Ectodermal cell (in vitro differentiated cells): Measurements from ENCODE around the gene PTPRN2. TPM values are rescaled to one million over a fixed set of nuclear protein-coding genes. Genes with fewer than 3 reads are reported as not detected.
"Not testable (repeated sequence)": the region's sequence is repeated elsewhere in the genome, so short reads cannot be mapped to it uniquely, and the experiment has no call there.

Source experiments
- H3K27ac ChIP-seq: 2 replicates; pipeline ENCODE4 v1.7.0; 2013; ENCODE audit warnings: mild to moderate bottlenecking, low read depth, low read length; ENCODE audit not compliant: insufficient read depth, poor library complexity, severe bottlenecking
- H3K27me3 ChIP-seq: 2 replicates; pipeline ENCODE4 v1.7.0; 2013; ENCODE audit warnings: mild to moderate bottlenecking, low read length; ENCODE audit not compliant: insufficient read depth, control insufficient read depth, poor library complexity, severe bottlenecking
- H3K36me3 ChIP-seq: one replicate; pipeline ENCODE4 v1.7.0; 2013; ENCODE audit warnings: low read length; ENCODE audit not compliant: control insufficient read depth, insufficient read depth
- H3K4me1 ChIP-seq: one replicate; pipeline ENCODE4 v1.7.0; 2013; ENCODE audit warnings: low read length; ENCODE audit not compliant: control insufficient read depth, insufficient read depth
- H3K4me3 ChIP-seq: 2 replicates; pipeline ENCODE4 v1.7.0; 2013; ENCODE audit warnings: low read depth, low read length, control low read depth; ENCODE audit not compliant: insufficient read depth
- H3K9me3 ChIP-seq: 2 replicates; pipeline ENCODE4 v1.7.0; 2013; ENCODE audit warnings: mild to moderate bottlenecking, low read length, moderate library complexity; ENCODE audit not compliant: control insufficient read depth
- WGBS, 2 experiments: methylation state at CpG; one replicate each; pipeline ENCODE4 v1.1.7; 2013; ENCODE audit warnings: missing lambda C conversion rate in 2 of 2; 5-methylcytosine and 5-hydroxymethylcytosine counted together
- polyA plus RNA-seq, 4 experiments: library from polyadenylated mRNA; stranded (reverse); fragments of 50-300 nt; gene quantifications; one replicate each; pipeline ENCODE4 v1.2.3, GENCODE V29; 2013

Gene PTPRN2
- 0.30 TPM for polyA plus RNA-seq (2013, experiment 1 of 4)
- 0.27 TPM for polyA plus RNA-seq (2013, experiment 2 of 4)
- polyA plus RNA-seq (2013, experiment 3 of 4): 0.21 TPM
- polyA plus RNA-seq (2013, experiment 4 of 4): 0.69 TPM

- Histone ChIP-seq H3K9me3 (peaks cover 2% of the 10 kb centered on the region), H3K36me3 (no peaks in the 10 kb centered on the region), H3K27ac (no peak within 1 kb of the TSS), H3K4me3 (no peak within 1 kb of the TSS), H3K4me1 (no peaks in the 10 kb centered on the region), H3K27me3 (peaks cover 6% of the 10 kb centered on the region)
- WGBS, 2 experiments: 61 to 67% methylated on average over 85 to 98 of the region's 110 CpGs
These were observed at the start of gene PTPRN2 for GRCh38 chr7:158587162-158588084. Gene PTPRN2 (minus strand): TSS chr7:158587823.

GRCh38 chr7:158633055-158633956 lies 45.7 kb upstream of the PTPRN2 start:
- H3K36me3 ChIP-seq: peaks cover 19% of the 10 kb centered on the region
- no peaks in the 10 kb centered on the region for H3K4me1 ChIP-seq
- H3K27me3 ChIP-seq: no peaks in the 10 kb centered on the region
- 94% methylated on average over 11 of the region's 11 CpGs for WGBS, 2 experiments
- H3K4me3 ChIP-seq: no peak overlapping the region
- H3K27ac ChIP-seq: no peak overlapping the region
- no peaks in the 10 kb centered on the region for H3K9me3 ChIP-seq

DNA sequence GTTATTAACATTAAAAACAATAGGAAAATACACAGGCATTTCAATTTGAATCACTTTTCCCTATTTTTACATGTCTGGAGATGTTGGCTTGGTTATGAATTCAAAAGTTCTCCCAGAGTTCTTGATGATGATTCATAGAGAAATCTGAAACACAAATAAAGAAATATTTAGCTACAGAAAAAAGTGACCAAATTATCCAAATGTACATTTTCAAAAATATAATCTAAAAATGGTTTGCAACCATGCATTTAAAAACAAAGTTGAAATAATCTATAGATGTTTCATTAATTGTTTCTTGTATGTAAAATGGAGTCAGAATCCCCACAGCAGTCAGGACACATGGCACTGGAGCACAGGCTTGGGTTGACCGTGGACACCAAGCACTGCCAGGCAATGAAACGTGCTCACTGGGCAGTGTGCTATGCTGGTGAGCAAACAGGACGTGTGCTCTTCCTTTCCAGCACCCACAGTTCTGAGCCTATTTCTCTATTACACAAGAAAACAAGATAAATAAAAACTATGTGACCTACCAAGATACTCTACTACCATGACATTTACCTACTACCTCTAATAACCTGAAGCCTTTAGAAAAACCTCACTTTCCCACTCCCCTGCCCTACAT lies 44.1 kb upstream of the PTPRN2 start:
- Histone ChIP-seq H3K9me3 (no peaks in the 10 kb centered on the region), H3K27me3 (no peaks in the 10 kb centered on the region), H3K4me3 (no peak overlapping the region), H3K27ac (no peak overlapping the region), H3K36me3 (peaks cover 18% of the 10 kb centered on the region), H3K4me1 (no peaks in the 10 kb centered on the region)
- WGBS, 2 experiments: 93 to 95% methylated on average over 3 of the region's 3 CpGs

DNA sequence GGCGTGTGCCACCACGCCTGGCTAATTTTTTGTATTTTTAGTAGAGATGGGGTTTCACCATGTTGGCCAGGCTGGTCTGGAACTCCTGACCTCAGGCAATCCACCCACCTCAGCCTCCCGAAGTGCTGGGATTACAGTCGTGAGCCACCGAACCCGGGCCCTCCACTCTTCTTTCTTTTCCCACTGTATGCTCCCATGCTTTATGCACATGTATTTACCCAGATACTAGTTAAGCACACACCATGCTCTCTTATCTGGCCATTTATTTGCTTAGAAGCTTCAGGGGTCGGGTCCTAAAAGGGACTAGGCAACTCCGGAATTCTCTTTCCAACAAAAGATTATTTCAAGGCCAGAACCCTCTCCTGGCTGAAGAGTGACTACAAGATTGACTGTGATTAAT lies 38.7 kb upstream of the PTPRN2 start:
- not testable (repeated sequence) for H3K27ac ChIP-seq, H3K9me3 ChIP-seq, H3K27me3 ChIP-seq, H3K4me1 ChIP-seq, H3K4me3 ChIP-seq
- 95 to 96% methylated on average over 6 to 8 of the region's 8 CpGs for WGBS, 2 experiments
- H3K36me3 ChIP-seq: peaks cover 18% of the 10 kb centered on the region

DNA sequence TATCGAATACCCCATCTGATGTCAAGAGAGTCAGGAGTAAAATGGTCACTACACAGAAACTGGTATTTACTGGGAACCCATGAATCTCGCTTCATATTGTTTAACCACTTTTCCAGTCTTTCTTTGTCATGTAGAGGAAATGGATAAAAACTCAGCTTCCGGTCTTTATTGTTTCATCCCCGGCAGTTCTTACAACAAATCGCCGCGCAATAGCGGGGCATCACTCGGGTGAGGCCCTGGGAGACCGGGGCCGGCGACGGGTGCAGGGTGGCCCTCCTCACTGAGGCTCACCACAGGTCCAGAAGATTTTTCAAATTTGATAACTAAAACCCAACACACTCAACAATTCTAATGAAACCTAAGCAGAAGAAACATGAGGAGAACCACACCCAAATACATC lies 35.6 kb upstream of the PTPRN2 start:
- Histone ChIP-seq H3K9me3 (no peaks in the 10 kb centered on the region), H3K27me3 (no peaks in the 10 kb centered on the region), H3K4me3 (no peak overlapping the region), H3K27ac (no peak overlapping the region), H3K36me3 (peaks cover 3% of the 10 kb centered on the region), H3K4me1 (no peaks in the 10 kb centered on the region)
- WGBS, 2 experiments: 93 to 94% methylated on average over 13 of the region's 13 CpGs

DNA sequence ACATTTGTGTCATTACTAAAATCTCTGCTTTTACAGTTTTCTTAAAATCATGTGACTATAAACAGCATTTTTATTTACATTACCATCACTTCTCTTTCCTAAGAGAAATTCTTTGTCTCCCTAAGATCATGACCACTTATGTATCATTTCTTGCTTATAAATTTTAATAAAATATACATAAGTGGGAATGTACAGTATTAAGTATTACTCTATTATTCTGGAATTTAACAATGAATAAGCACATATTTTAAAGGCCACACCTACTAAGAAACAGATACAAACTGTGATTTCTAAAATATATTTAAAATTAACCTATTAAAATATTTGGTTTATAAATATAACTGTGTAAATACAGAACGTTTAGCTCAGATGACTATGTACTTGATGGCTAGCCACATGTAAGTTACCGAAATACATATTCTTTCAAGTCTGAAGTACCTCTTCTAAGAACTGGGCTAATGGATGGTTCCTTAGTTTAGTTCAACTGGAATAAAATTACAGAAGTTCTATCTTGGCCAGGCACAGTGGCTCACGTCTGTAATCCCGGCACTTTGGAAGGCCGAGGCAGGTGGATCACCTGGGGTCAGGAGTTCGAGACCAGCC lies 33.3 kb upstream of the PTPRN2 start:
- no peak overlapping the region for H3K27ac ChIP-seq
- no peaks in the 10 kb centered on the region for H3K36me3 ChIP-seq
- no peaks in the 10 kb centered on the region for H3K27me3 ChIP-seq
- 93 to 98% methylated on average over 4 to 6 of the region's 6 CpGs for WGBS, 2 experiments
- no peak overlapping the region for H3K4me3 ChIP-seq
- no peaks in the 10 kb centered on the region for H3K4me1 ChIP-seq
- no peaks in the 10 kb centered on the region for H3K9me3 ChIP-seq

GRCh38 chr7:158620418-158620817 lies 32.8 kb upstream of the PTPRN2 start:
- Histone ChIP-seq H3K27me3 (no peaks in the 10 kb centered on the region), H3K9me3 (no peaks in the 10 kb centered on the region), H3K27ac (no peak overlapping the region), H3K4me1 (no peaks in the 10 kb centered on the region), H3K4me3 (no peak overlapping the region), H3K36me3 (no peaks in the 10 kb centered on the region)
- WGBS, 2 experiments: 91 to 92% methylated on average over 3 to 4 of the region's 5 CpGs

- Histone ChIP-seq H3K4me3 (no peak overlapping the region), H3K36me3 (no peaks in the 10 kb centered on the region), H3K27me3 (no peaks in the 10 kb centered on the region), H3K9me3 (no peaks in the 10 kb centered on the region), H3K27ac (no peak overlapping the region), H3K4me1 (no peaks in the 10 kb centered on the region)
- 98 to 100% methylated on average over 3 to 4 of the region's 4 CpGs for WGBS, 2 experiments
These were observed 31.1 kb upstream of the PTPRN2 start for GRCh38 chr7:158618745-158619140.

- 79 to 87% methylated on average over 3 of the region's 3 CpGs for WGBS, 2 experiments
These were observed 30.1 kb upstream of the PTPRN2 start for GRCh38 chr7:158617737-158618128.

More at GRCh38 chr7:158617737-158618128, 30.1 kb upstream of the PTPRN2 start:
- H3K9me3 ChIP-seq: no peaks in the 10 kb centered on the region
- no peak overlapping the region for H3K4me3 ChIP-seq
- H3K36me3 ChIP-seq: no peaks in the 10 kb centered on the region
- no peaks in the 10 kb centered on the region for H3K27me3 ChIP-seq
- no peak overlapping the region for H3K27ac ChIP-seq
- H3K4me1 ChIP-seq: no peaks in the 10 kb centered on the region
